SJSA1 (cell line): ENCODE measurements around the gene HMX1. TPM values are rescaled to one million over a fixed set of nuclear protein-coding genes. Genes with fewer than 3 reads are reported as not detected.

Source experiments
- DNase-seq, 2 experiments: peaks; one replicate each; pipeline ENCODE4 v3.0.0-alpha.2; 2015 to 2020; ENCODE audit warnings: low spot score in 2 of 2, low read depth in 1 of 2
- H3K27ac ChIP-seq: fragments of 250-450 bp; sonication (Bioruptor Pico); 2 replicates; pipeline ENCODE4 v1.5.1; 2020; ENCODE audit warnings: mild to moderate bottlenecking, moderate library complexity
- H3K27me3 ChIP-seq: fragments of 250-450 bp; sonication (Bioruptor Pico); replicated peaks from 2 replicates; pipeline ENCODE4 v1.5.1; 2020; ENCODE audit warnings: mild to moderate bottlenecking, moderate library complexity
- H3K36me3 ChIP-seq: fragments of 250-450 bp; sonication (Bioruptor Pico); 2 replicates; pipeline ENCODE4 v1.5.1; 2020; ENCODE audit warnings: mild to moderate bottlenecking
- H3K4me1 ChIP-seq: fragments of 250-450 bp; sonication (Bioruptor Pico); replicated peaks from 2 replicates; pipeline ENCODE4 v1.6.1; 2021; ENCODE audit warnings: mild to moderate bottlenecking
- H3K4me3 ChIP-seq: fragments of 250-450 bp; sonication (Bioruptor Pico); 2 replicates; pipeline ENCODE4 v1.5.1; 2020; ENCODE audit warnings: mild to moderate bottlenecking
- H3K9me3 ChIP-seq: fragments of 250-450 bp; sonication (Bioruptor Pico); replicated peaks from 2 replicates; pipeline ENCODE4 v1.5.1; 2020; ENCODE audit warnings: mild to moderate bottlenecking
- total RNA-seq: library from RNA; depleted of rRNA; stranded (reverse); fragments of >200 nt; shearing (Covaris generic); gene quantifications from 2 replicates; pipeline ENCODE4 v1.2.3, GENCODE V29; 2014

The HMX1 gene
- total RNA-seq, 1 experiment from 2014 or later, result 0.63 TPM

GRCh38 chr4:8874003-8874895, 2.6 kb upstream of the HMX1 start:
- H3K4me3 ChIP-seq, result no peak overlapping the region
- no peaks in the 10 kb centered on the region for H3K9me3 ChIP-seq
- H3K4me1 ChIP-seq, result 0 out of 2 replicates have a peak, but pooled peaks cover 3% of the 10 kb centered on the region
- no peaks in the 10 kb centered on the region for H3K36me3 ChIP-seq
- DNase-seq, result no peak
- peaks cover 41% of the 10 kb centered on the region for H3K27me3 ChIP-seq
- no peak overlapping the region for H3K27ac ChIP-seq

GRCh38 chr4:8872402-8873291, 1.0 kb upstream of the HMX1 start:
- Histone ChIP-seq H3K27ac (no peak overlapping the region), H3K4me3 (no peak overlapping the region), H3K4me1 (0 out of 2 replicates have a peak, but pooled peaks cover 3% of the 10 kb centered on the region), H3K27me3 (peaks cover 50% of the 10 kb centered on the region), H3K9me3 (no peaks in the 10 kb centered on the region), H3K36me3 (no peaks in the 10 kb centered on the region)
- DNase-seq, result no peak

GRCh38 chr4:8870647-8871416, 807 bp downstream of the HMX1 start:
- Histone ChIP-seq H3K9me3 (no peaks in the 10 kb centered on the region), H3K4me1 (0 out of 2 replicates have a peak, but pooled peaks cover 3% of the 10 kb centered on the region), H3K27ac (no peak overlapping the region), H3K27me3 (peaks cover 57% of the 10 kb centered on the region), H3K4me3 (no peak overlapping the region), H3K36me3 (no peaks in the 10 kb centered on the region)
- no peak for DNase-seq

- H3K27me3 ChIP-seq, result peaks cover 54% of the 10 kb centered on the region
Observed at GRCh38 chr4:8869898-8870646, 1.6 kb downstream of the HMX1 start.

GRCh38 chr4:8869002-8869897, 2.4 kb downstream of the HMX1 start:
- no peak for DNase-seq
- Histone ChIP-seq H3K27ac (no peak overlapping the region), H3K4me1 (0 out of 2 replicates have a peak, but pooled peaks cover 3% of the 10 kb centered on the region), H3K4me3 (no peak overlapping the region), H3K9me3 (no peaks in the 10 kb centered on the region), H3K27me3 (peaks cover 51% of the 10 kb centered on the region), H3K36me3 (no peaks in the 10 kb centered on the region)

More at GRCh38 chr4:8869898-8870646, 1.6 kb downstream of the HMX1 start:
- Histone ChIP-seq H3K36me3 (no peaks in the 10 kb centered on the region), H3K9me3 (no peaks in the 10 kb centered on the region), H3K4me1 (0 out of 2 replicates have a peak, but pooled peaks cover 3% of the 10 kb centered on the region), H3K4me3 (no peak overlapping the region), H3K27ac (no peak overlapping the region)
- no peak for DNase-seq

GRCh38 chr4:8868321-8869001, 3.2 kb downstream of the HMX1 start:
- H3K4me1 ChIP-seq, result 0 out of 2 replicates have a peak, but pooled peaks cover 3% of the 10 kb centered on the region
- H3K9me3 ChIP-seq, result no peaks in the 10 kb centered on the region
- H3K36me3 ChIP-seq, result no peaks in the 10 kb centered on the region
- H3K27ac ChIP-seq, result no peak overlapping the region
- DNase-seq, result no peak
- H3K27me3 ChIP-seq, result peaks cover 52% of the 10 kb centered on the region
- H3K4me3 ChIP-seq, result no peak overlapping the region

GRCh38 chr4:8867624-8868320, 3.9 kb downstream of the HMX1 start:
- Histone ChIP-seq H3K36me3 (no peaks in the 10 kb centered on the region), H3K4me1 (0 out of 2 replicates have a peak, but pooled peaks cover 3% of the 10 kb centered on the region), H3K4me3 (no peak overlapping the region), H3K27ac (no peak overlapping the region), H3K9me3 (no peaks in the 10 kb centered on the region), H3K27me3 (peaks cover 50% of the 10 kb centered on the region)
- no peak for DNase-seq

GRCh38 chr4:8866828-8867623, 4.6 kb downstream of the HMX1 start:
- no peaks in the 10 kb centered on the region for H3K9me3 ChIP-seq
- 0 out of 2 replicates have a peak, but pooled peaks cover 2% of the 10 kb centered on the region for H3K4me1 ChIP-seq
- no peak overlapping the region for H3K27ac ChIP-seq
- H3K27me3 ChIP-seq, result peaks cover 49% of the 10 kb centered on the region
- DNase-seq, result no peak
- H3K36me3 ChIP-seq, result no peaks in the 10 kb centered on the region
- H3K4me3 ChIP-seq, result no peak overlapping the region

GRCh38 chr4:8866421-8866820, 5.2 kb downstream of the HMX1 start:
- Histone ChIP-seq H3K9me3 (no peaks in the 10 kb centered on the region), H3K27ac (no peak overlapping the region), H3K4me1 (no peaks in the 10 kb centered on the region; the same call in 1 of the 2 replicates), H3K27me3 (peaks cover 53% of the 10 kb centered on the region), H3K4me3 (no peak overlapping the region), H3K36me3 (no peaks in the 10 kb centered on the region)
- DNase-seq, result no peak

GRCh38 chr4:8865681-8866310, 5.8 kb downstream of the HMX1 start:
- no peak for DNase-seq
- no peak overlapping the region for H3K4me3 ChIP-seq
- H3K27me3 ChIP-seq, result peaks cover 58% of the 10 kb centered on the region
- H3K9me3 ChIP-seq, result no peaks in the 10 kb centered on the region
- H3K4me1 ChIP-seq, result no peaks in the 10 kb centered on the region; the same call in 1 of the 2 replicates
- H3K27ac ChIP-seq, result no peak overlapping the region
- no peaks in the 10 kb centered on the region for H3K36me3 ChIP-seq
